ENCODE measurements around the gene SFR1.

DNA sequence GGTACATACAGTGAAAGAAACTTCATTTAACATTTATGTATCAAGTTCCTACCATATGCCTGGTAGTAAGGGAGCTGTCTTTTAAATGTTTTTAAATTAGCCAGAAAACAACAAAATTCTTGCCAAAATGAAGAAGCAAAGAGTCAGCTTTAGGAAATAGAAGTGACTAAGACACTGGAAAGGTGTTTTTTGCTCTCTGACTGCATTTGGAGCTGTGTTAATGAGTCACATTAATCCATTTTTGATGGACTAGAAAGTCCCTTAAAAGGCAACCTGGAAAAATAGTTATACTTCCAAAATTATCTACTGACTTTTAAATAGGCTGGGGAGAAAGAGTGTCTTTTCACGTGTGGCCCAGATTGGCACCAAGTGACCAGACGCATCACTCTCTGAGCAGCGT is 32.4 kb upstream of the SFR1 start:
- TF ChIP-seq, protein P1, sequence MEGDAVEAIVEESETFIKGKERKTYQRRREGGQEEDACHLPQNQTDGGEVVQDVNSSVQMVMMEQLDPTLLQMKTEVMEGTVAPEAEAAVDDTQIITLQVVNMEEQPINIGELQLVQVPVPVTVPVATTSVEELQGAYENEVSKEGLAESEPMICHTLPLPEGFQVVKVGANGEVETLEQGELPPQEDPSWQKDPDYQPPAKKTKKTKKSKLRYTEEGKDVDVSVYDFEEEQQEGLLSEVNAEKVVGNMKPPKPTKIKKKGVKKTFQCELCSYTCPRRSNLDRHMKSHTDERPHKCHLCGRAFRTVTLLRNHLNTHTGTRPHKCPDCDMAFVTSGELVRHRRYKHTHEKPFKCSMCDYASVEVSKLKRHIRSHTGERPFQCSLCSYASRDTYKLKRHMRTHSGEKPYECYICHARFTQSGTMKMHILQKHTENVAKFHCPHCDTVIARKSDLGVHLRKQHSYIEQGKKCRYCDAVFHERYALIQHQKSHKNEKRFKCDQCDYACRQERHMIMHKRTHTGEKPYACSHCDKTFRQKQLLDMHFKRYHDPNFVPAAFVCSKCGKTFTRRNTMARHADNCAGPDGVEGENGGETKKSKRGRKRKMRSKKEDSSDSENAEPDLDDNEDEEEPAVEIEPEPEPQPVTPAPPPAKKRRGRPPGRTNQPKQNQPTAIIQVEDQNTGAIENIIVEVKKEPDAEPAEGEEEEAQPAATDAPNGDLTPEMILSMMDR (IDR thresholded peaks at IDR 0.05), result no peak
- TF ChIP-seq POLR2A (IDR thresholded peaks at IDR 0.05), result no peak
